HG02981 (cell line): Measurements from ENCODE around the gene TFAP2B.

Experiments used
- ATAC-seq: cut with Tn5 transposase; IDR thresholded peaks from one replicate; pipeline ENCODE4 v1.9.1; 2021; ENCODE audit warnings: mild to moderate bottlenecking, moderate library complexity; ENCODE audit not compliant: unreplicated experiment

Gene TFAP2B

DNA sequence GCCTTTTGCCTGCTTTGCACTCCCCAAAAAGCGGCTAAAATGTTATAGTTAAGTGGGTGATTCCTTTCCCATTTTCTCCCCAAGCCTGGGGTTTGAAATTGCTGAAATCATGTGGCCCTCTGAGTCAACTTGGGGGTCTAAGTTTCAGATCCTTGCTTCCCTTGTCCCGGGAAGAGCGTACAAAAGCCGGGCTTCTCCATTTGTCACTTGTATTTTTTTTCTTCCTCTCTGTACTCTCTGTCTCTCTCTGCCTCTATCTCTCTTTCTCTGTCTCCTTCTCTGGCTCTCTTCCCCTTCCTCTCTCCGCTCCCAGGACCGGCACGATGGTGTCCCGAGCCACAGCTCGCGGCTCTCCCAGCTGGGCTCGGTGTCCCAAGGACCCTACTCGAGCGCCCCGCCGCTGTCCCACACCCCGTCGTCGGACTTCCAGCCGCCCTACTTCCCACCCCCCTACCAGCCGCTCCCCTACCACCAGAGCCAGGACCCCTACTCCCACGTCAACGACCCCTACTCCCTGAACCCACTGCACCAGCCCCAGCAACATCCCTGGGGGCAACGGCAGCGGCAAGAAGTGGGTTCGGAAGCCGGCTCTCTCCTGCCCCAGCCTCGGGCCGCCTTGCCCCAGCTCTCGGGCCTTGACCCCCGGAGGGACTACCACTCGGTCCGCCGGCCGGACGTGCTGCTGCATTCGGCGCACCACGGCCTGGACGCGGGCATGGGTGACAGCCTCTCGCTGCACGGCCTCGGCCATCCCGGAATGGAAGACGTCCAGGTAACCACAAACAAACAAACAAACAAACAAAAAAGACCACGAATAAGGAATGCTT is 4.6 kb downstream of the TFAP2B start:
- ATAC-seq = no peak

DNA sequence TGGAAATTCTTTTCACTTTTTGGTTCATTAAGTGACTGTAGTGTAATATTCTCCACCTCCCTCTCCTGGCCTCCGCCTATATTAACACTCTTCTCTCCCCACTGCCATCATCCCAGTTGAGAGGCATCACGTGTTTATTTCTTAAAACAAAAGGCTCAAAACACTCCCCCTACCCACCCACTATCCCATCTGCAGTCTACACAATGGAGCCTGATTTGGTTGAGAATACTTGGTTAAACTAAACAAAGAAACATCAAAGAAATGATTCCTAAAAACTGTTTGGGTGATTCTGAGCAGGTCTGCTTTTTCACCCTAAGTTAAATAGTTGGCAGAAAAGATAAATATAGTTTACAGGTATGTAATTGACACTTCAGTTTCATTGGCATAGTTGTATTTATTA is 5.9 kb downstream of the TFAP2B start:
- no peak for ATAC-seq

DNA sequence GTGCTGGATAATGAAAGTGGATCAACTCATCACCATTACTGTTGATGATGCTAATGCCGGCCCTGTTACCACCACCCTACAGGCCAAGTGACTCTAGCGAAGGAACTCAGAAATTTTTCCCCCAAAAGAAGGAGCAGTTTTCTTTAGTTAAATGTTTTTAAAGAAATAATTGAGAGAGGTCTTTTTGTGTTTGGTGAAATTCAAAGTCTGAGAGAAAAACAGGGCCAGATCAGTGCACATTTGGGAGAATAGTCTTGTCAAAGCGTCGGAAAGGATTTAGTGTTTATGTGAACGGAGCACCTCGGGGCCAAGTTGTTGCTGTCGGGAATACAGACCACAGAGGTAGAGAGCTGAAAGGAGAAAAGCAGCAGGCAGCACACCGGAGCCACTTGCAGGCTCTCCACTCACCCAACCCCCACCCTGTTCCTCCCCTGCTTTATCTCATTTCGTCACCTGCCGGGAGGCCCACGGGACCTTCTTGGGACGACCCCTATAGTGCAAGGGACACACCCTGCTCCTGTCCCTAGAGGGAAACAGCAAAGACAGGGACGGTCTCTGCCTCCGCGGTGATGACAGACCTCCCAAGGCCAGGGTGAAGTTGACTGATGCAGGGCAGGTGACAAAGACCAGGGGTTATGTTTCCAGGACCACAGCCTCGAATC is 6.8 kb downstream of the TFAP2B start:
- ATAC-seq = no peak

DNA sequence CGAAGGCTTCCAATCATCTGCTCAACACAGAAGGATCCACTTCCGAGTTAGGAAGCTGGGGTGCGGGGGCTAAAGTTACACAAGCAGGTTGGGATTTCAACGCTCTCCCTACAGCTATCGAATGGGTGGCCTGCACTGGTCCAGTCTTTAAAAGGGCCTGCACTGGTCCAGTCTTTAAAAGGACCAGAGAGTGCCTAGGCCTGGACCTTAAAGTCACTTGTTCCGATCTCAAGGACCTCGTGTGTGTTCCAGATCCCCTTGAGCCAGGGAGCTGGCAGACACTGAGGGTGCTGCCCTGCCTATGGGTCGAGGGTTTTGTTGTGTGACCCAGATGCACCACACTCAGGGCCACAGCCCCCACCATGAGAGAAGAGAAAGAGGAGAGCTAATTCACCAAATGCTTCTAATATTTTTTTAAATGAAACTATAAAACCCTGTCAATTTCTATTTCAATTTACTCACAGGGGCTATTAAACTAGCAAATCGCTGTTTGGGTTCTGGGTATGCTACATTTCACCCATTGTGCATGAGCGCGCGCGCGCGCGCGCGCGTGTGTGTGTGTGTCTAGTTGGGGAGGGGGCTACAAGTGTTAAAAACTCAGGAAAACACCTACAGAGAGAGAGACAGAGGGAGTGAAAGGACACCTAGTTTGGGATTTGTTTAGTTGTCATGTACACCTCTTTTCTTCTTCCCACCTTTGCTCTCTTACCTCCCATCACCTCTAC is 7.5 kb downstream of the TFAP2B start:
- ATAC-seq = no peak

DNA sequence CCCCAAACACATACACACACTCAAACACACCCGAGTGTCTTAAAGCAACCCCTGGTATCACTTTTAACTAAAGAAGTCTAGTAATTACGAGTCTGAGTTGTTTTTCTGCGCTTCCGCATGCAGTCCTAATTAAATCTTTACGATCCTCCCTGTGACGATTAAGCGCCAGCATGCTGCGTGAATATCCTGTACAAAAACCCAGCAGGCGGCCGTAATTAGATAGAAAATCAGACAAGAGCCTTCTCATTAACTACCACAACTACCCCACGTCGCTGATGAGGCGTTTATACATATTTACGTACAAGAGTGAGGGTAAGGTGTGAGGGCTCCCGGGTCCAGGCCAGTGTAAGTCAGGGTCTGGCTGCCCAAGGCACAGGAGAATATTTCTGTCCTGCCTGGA is 8.1 kb downstream of the TFAP2B start:
- no peak for ATAC-seq

DNA sequence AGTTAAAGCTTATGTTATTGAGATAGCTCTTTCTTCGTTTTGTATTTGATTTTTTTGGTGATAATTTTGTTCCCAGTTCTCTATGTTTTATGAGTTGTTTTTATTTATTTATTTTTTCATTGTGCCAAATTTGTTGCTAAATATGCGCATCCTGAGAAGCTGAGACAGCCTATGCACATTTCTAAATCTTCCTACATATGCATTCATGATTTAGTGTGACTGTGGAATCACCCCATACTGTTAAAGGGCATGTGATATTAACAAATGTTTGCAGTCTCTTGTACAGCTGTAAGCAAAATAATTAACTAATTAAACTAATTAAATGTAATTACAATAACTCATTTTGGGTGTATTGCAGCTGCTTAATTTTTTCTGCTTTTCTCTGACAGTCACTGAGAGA is 10.4 kb downstream of the TFAP2B start:
- ATAC-seq = no peak

DNA sequence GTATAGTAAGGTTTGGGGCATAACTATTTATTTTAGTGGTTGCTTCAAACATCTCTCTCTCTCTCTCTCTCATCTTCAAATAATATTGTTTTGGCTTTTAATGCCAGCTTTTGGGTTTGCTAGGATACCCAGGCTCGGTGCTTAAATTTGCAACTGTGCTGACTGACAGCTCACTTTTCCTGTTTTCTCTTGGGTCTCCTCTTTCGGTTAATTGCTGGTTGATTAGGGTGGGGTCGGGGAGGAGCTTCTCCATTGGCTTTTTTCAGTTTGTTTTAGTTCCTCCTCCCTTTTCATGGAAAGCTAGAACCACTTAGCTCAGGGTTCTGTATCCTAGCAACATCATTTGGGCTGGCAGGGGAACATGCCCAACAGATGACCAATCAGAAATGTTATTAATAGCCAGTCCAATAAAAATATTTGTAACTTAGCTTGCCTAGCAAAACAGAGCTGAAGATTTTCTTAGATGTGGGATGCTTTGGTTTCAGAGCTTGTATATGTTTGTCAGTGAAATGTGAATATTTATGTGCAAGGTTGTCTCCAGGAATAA is 11.3 kb downstream of the TFAP2B start:
- no peak for ATAC-seq

DNA sequence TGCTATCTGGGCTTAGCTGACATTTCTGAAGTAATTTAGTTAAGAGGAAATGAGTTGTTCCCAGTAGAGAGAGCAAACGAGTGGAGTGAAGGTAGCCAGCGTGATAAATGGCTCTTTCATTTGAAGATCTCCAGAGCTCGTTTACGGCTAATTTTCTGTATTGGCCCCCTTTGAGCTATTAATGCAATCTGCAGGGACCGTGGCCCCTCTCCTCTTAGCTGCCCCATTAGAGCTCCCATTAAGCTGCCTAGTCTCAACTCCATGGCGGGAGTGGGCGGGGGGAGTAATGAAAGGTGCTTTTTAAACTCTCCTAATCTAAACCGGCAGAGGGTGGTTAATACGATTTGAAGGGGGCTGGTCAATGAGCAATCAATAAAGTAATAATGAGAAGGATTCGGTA is 12.5 kb downstream of the TFAP2B start:
- ATAC-seq = no peak

DNA sequence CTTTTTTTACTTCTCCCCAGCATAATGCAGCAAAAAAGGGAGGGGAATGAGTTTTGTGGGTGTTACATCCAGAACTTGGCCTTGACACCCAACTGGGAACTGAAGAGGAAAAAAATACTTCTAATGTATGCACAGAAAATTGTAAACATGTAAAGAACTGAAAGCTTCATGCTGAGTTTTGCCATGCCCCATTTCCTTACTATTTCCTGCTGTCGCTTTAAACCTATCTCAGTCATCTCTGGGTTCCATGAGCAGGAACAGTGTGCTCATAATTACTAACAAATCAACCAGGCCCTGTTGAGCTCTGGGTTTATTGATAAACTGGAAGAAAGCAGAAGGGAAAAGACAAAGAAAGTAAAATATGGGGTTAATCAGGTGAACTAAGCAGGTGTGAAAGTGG is 14.2 kb downstream of the TFAP2B start:
- no peak for ATAC-seq

DNA sequence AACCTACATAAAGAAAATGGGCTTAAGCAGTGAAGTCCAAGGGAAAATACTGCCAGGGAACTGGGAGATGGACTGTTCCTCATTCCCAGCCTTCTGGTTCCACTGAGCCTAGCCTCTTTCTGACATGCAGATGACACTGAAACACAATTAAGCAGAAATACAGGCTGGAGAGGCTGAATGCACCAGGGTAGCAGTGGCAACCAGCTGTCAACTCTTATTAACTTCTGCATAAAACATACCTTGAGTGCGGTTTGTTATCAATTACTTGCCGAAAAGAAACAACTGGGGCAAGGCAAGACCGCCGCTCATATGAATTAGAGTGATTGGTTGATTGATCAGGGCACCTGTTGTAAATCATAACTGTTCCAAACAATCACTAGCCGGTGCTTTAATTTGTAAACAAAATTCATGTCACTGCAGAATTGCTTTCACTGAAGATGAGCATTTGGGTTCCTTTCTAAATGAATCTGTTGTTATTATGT is 16.3 kb downstream of the TFAP2B start:
- ATAC-seq = no peak

DNA sequence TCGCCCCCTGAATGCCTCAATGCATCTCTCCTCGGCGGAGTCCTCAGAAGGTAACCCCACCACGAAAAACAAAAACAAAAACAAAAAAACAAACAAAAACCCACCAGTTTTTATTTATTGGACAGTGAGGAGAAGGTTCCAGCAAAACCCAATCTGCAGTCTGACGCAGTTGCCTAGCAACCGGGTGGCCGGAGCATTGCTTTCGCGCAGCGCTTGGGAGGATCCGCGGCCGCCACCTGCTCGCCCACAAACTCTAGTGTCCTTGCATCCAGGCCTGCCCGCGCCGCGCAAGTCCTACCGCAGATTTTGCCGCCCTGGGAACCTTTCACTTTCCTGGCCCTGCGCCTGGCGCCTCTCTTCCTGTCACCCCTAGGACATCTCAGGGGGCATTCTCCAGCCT is 17.6 kb downstream of the TFAP2B start:
- no peak for ATAC-seq

DNA sequence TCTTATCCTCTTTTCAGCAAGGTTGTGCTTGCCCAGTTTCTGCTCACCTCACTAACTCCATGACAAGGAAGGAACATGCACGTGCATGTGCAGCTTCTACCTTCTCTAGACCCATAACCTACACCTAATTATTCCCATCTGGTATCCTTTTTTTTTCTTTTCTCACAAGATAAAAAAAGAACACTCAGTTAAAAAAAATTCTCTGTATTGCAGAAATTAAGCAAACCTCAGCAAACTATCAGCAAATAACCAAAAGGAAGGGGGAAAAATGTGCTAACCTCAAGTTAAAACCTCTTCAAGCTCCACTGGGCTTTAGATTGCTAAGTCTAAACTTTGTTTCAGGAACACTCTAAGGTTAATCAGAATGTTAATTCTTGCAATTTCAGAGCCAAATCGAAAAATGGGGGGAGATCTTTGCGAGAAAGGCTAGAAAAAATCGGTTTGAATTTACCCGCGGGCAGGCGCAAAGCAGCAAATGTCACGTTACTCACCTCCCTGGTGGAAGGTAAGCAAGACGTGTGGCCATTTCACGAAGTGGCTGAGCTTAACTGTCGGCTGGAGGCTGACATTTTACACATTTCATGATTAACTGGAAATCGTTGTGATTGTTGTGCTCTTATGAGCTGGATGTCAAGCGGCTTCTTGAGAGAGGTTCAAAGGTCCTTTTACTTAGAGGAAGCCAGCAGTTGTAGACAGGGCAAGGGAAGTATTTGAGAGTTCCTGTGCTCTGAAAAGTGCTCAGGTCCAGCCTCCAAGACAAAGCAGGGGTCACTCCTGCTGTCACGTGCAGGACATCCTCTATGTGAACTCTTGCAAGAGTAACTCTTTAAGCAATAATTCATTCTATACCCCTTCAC is 19.1 kb downstream of the TFAP2B start:
- ATAC-seq = no peak

DNA sequence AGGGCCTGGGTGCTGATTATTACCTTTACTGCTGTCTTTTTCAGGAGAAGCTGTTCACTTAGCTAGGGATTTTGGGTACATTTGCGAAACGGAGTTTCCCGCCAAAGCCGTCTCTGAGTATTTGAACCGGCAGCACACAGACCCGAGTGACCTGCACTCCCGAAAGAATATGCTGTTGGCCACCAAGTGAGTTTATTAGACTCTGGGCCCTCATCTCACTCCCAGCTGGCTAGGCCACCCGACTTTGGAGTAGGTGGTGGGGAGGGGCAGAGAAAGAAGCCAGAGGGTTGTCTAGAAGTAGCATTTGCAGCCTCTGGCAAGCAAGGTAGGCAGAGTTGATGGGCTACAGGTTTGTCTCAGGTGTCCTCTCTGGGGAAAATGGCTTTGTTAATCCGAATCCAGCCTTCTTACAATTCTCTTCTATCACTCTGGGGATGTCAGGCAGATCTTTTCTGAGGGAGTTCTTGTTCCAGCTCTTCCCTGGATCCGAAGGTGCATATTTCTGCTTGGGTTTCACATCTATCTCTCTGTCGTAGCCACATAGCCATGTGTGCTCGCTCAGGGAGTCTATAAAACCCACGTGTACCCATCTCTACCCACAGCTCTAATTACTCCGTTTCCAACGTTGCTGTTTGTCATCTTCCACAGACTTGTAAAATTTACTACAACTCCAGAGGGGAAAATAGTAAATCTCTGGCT is 21.6 kb downstream of the TFAP2B start:
- no peak for ATAC-seq

DNA sequence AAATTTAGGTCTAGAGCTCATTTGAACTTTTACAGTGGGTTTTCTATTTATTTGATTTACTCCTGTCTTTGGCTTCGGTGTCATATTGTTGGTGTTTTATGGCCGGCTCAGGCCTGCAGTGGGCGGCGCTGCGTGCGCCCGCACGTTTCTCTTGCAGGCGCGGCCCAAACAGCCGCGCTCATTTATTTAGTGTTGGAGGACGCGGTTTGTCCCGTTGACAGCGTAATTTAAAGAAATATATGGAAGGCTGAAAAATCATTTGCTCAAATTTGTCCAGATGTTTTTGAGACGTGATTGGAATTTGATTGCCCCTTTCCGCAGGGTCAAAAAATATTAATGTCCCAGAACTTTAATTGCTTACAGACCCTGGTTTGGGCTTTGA is 22.1 kb downstream of the TFAP2B start:
- ATAC-seq = no peak

DNA sequence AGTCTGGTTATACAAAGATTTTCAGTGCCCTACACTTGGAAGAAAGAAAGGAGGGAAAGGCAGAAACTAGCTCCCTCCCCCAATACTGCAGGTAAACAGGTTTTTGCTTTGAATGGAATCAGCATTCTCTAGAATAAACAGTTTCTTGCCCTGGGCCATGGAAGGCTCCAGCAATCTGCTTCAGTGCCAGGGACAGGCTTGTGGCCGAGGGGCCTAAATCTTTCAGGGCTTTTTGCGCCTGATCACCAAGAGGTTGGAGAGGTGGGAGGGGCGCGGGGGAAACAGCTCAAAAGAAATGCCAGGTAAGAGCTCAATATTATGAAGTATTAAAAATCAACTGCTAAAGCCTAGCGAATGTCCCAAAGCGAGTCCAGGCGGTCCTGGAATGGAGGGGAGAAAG is 23.8 kb downstream of the TFAP2B start:
- ATAC-seq = no peak

DNA sequence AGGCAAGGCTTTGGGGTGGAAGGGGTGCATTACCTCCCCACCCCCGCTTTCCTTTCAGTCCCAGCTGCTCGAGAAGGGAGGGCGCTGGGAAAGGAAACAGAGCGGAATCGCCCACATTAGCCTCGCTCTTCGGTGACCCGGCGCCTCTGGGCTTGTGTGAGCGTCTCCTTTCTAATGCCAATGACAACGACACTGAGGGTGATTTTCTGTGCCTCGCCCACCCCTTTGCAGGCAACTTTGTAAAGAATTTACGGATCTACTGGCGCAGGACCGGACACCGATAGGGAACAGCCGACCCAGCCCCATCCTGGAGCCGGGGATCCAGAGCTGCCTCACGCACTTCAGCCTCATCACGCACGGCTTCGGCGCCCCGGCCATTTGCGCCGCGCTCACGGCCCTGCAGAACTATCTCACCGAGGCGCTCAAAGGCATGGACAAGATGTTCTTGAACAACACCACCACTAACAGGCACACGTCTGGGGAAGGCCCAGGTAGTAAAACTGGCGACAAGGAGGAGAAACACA is 24.3 kb downstream of the TFAP2B start:
- no peak for ATAC-seq

DNA sequence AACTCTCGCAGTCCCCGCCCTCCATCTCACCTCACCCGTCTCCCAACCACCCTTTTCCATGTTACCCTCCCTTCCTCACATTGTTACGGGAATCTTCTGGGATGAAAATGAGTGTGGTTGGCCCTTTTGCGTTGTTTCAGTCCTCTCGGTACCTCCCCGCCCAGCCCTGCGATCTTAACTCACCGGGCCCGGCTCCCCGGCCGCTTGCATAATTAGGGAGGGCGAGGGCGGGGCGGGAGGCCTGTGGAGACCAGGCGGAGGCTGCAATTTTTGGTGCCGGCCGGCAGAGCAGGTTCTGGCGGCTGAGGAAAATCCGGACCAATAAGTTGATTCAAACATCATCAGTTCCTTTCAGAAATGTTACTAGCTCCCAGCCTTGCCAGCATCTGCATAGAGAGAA is 25.2 kb downstream of the TFAP2B start:
- ATAC-seq = no peak

DNA sequence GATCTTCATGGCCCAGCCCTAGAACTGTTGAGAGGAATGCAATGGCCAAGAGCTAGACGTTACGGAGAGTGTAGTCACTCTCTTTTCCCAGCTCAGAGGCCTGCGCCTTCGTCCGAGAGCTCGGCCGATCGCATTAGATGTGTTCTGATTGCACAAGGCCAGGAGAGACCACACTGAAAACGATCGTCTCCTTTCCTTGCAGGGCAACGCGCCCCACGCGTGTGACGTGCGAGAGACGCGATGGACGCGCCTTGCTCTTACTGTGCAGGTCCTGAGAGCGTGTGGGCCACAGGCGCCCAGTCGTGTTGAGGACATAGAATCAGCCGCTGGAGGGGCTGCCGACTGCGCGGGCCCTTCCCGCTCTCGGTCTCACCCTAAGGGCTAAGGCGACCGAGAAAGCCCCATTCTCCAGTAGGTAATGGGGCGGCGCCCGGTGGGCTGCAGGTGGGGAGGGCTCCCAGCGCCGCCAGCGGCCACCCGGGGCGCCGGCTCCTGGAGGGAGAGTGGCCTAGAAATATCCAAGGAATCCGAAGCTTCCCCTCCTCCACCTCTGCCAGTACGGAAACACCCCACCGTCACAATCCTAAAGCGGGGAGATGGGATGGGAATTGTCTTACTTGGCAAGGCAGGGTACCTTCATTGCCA is 26.9 kb downstream of the TFAP2B start:
- ATAC-seq = no peak

DNA sequence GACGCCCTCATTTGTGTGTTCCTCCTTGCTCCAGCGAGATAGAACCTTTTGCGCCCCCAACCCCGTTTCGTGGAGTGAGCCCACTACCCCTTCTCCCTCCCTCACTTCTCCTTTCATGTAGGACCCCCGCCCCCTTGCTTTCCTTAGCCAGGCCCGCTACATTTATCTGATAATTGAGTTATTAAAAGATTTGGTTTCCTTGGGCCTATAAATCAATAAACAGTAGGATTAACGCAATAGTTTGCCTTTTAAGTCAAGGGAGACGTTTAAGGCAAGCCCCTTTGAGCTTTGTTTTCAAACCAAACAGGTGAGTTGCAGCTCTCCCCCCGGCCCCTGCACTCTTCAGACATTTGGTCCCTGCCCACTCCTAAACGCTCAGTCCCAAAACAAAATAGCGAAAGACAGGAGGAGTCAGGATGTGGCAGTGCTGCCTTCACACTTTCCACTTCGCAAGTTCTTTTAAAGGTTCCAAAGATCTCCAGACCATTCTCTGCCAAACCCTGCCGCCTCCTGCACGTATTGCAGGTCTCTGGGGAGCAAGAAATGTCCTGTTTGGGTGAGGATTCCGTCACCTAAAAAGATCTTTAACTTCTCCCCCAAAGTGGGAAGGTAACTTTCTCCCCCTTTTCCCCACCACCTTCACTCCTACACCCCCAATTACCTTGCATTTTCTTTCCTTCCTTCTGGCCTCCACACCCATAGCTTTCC is 27.6 kb downstream of the TFAP2B start:
- ATAC-seq = no peak
